Activated naive CD8-positive, alpha-beta T cell treated with anti-CD3 and anti-CD28 coated beads for 36 hours (primary cell): ENCODE data around the gene LETM1. TPM values are rescaled to one million over a fixed set of nuclear protein-coding genes. Genes with fewer than 3 reads are reported as not detected.

ENCODE experiments used
- DNase-seq: peaks from one replicate; pipeline ENCODE4 v3.0.0; 2021
- H3K27ac Mint-ChIP-seq: one replicate; pipeline ENCODE4 v1.8.0; 2022; ENCODE audit warnings: mild to moderate bottlenecking, moderate library complexity, mixed read lengths
- H3K27me3 Mint-ChIP-seq: one replicate; pipeline ENCODE4 v1.8.0; 2022; ENCODE audit warnings: mild to moderate bottlenecking, mixed read lengths
- H3K36me3 Mint-ChIP-seq: one replicate; pipeline ENCODE4 v1.8.0; 2021; ENCODE audit warnings: mild to moderate bottlenecking, mixed read lengths
- H3K4me1 Mint-ChIP-seq: one replicate; pipeline ENCODE4 v1.8.0; 2021; ENCODE audit warnings: mixed read lengths
- H3K4me3 Mint-ChIP-seq: one replicate; pipeline ENCODE4 v1.8.0; 2022; ENCODE audit warnings: mild to moderate bottlenecking, moderate library complexity, mixed read lengths
- H3K9me3 Mint-ChIP-seq: one replicate; pipeline ENCODE4 v1.8.0; 2022; ENCODE audit warnings: mixed read lengths
- total RNA-seq, 2 experiments: library from RNA; stranded (reverse); gene quantifications; one replicate each; pipeline ENCODE4 v1.2.3, GENCODE V29; 2021

The LETM1 gene
- total RNA-seq, 2 experiments from 2014 or later, result 76.6 to 77.3 TPM

DNA sequence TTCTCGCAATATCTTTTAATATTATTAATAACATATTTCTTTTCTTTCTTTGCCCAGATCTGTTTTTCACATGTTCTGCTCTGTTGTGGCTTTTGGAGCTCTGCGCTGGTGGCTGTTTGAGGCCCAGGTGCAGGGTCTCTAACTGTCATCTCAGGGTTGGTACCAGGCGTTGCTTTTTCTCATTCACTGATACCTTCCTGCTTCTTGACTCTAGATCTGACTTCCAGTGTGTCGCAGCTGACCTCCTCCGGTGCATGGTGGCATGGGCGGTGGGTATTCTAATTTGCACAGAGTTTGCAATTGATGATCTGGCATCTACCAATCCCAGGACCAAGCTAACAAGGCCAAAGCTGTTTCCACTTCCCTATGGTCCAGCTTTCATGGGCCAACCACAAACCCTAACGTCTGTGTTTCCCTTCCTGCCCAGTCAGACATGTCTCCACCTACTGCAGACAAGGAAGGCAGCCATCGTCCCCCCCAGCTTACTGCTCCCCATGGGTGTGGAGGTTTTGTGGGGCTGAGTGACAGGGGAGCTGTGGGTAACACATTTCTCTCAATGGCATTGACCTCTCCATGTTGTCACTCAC lies 25.2 kb downstream of the LETM1 start:
- DNase-seq, result no peak
- peaks cover 22% of the 10 kb centered on the region for H3K36me3 Mint-ChIP-seq
- no peaks in the 10 kb centered on the region for H3K27me3 Mint-ChIP-seq
- no peaks in the 10 kb centered on the region for H3K9me3 Mint-ChIP-seq
- no peak overlapping the region for H3K27ac Mint-ChIP-seq
- H3K4me3 Mint-ChIP-seq, result no peak overlapping the region
- H3K4me1 Mint-ChIP-seq, result peaks cover 9% of the 10 kb centered on the region

DNA sequence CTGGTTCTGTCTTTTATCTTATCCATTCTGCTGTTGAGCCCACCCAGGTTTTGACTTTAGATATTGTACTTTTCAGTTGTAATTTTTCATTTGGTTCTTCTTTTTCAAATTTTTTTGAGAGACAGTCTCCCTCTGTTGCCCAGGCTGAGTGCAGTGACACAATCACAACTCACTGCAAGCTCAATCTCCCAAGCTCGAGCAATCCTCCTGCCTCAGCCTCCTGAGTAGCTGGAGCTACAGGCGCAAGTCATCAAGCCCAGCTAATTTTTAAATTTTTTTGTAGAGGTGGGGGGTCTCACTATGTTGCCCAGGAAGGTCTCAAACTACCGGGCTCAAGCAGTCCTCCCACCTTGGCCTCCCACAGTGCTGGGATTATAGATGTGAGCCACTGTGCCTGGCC lies 25.7 kb downstream of the LETM1 start:
- Mint-ChIP-seq H3K27ac (no peak overlapping the region), H3K9me3 (no peaks in the 10 kb centered on the region), H3K4me3 (no peak overlapping the region), H3K36me3 (peaks cover 22% of the 10 kb centered on the region), H3K4me1 (peaks cover 9% of the 10 kb centered on the region), H3K27me3 (no peaks in the 10 kb centered on the region)
- no peak for DNase-seq

DNA sequence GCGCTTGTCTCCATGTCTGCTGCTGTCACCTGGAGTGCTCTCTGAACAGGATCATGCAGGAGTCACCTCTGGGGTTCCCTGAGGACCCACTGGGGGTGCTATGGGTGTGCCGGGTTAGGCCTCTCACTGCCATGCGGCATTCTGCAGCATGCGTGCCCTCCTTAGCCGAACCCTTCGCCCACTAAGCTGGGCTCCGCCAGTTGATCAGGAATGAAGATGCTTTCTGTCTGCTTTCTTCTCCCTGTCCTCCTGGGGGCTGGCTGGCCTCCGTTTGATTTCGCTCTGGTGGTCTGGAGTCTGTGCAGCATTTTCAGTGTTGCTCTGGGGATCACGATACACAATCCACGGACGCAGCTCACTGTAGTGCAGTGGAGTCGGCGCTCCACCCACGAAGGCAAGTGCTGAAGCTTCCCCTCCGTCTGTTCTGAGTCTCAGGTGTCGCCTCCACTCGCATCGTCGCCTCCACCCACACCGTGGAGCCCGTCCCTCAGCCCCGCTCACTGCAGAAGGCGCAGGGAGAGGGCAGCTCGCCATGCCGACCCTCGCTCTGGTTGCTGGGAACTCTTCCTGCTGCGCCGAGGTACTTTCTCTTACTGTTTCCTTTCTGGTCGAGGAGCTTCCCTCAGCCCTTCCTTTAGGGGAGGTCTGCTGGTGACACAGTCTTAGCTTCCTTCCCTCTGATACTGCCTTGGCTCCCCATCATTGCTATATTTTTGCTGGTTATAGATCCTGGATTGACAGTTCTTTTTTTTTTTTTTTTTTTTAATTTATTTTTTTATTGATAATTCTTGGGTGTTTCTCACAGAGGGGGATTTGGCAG lies 29.2 kb downstream of the LETM1 start:
- no peak for DNase-seq
- no peak overlapping the region for H3K27ac Mint-ChIP-seq
- peaks cover 24% of the 10 kb centered on the region for H3K36me3 Mint-ChIP-seq
- no peak overlapping the region for H3K4me3 Mint-ChIP-seq
- no peaks in the 10 kb centered on the region for H3K4me1 Mint-ChIP-seq
- no peaks in the 10 kb centered on the region for H3K27me3 Mint-ChIP-seq
- no peaks in the 10 kb centered on the region for H3K9me3 Mint-ChIP-seq

DNA sequence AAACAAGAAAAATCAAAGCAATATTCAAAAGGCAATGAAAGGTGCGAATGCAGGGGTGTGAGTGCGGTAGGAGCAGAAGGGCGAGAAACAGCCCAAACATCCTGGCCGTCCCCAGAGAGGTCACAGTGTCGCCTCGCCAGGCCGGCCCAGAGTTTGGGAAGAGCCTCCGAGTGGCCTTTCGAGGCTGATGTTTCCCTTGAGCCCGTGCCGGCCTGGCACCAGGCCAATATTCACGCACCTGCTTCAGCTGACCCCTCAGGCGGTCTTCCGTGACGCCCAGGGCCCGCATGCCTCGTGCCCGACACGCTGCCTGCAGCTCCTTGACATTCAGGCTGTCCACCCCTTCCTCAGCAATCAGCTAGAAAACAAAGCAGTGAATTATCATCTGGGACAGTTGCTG lies 30.6 kb downstream of the LETM1 start:
- peaks cover 24% of the 10 kb centered on the region for H3K36me3 Mint-ChIP-seq
- H3K27me3 Mint-ChIP-seq, result no peaks in the 10 kb centered on the region
- H3K27ac Mint-ChIP-seq, result no peak overlapping the region
- no peak overlapping the region for H3K4me3 Mint-ChIP-seq
- DNase-seq, result no peak
- no peaks in the 10 kb centered on the region for H3K4me1 Mint-ChIP-seq
- H3K9me3 Mint-ChIP-seq, result no peaks in the 10 kb centered on the region

DNA sequence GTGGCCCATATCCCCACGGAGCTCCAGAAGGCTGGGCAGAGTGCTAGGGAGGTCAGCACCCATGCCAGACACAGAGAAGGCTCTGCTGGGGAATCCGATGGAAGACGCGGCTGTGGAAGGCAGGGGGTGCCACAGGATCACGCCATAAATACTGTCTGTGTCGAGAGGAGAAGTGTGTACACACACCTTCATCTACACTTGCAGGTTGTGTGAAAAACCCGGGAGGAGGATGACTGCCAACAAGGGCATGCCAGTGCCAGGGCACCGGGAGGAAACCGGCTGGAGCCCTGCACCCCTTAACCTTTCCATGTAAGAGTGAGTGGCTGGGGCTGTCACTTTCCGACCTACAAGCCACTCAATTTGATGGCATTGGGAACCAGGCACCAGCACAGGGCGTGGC lies 31.2 kb downstream of the LETM1 start:
- Mint-ChIP-seq H3K27me3 (no peaks in the 10 kb centered on the region), H3K4me3 (no peak overlapping the region), H3K36me3 (peaks cover 20% of the 10 kb centered on the region), H3K4me1 (no peaks in the 10 kb centered on the region), H3K27ac (no peak overlapping the region), H3K9me3 (no peaks in the 10 kb centered on the region)
- no peak for DNase-seq

DNA sequence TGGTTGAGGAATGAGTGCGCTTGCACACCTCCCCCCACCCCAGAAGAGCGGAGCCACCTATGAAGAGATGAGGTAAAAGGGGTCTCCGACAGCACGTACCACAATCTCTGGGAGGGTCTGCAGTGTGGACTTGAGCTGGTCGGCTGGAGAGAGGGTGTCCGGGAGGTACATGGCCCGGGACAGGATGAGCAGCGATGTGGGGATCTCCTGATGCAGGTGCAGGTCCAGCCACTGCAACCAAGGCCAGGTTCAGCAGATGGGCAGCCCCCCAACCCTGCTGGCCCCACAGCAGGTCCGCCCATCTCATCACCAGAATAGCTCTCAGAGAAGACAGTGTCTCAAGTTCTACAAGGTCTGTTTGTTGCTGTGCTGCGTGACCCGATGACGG lies 32.4 kb downstream of the LETM1 start:
- DNase-seq, result no peak
- peaks cover 18% of the 10 kb centered on the region for H3K36me3 Mint-ChIP-seq
- no peak overlapping the region for H3K27ac Mint-ChIP-seq

DNA sequence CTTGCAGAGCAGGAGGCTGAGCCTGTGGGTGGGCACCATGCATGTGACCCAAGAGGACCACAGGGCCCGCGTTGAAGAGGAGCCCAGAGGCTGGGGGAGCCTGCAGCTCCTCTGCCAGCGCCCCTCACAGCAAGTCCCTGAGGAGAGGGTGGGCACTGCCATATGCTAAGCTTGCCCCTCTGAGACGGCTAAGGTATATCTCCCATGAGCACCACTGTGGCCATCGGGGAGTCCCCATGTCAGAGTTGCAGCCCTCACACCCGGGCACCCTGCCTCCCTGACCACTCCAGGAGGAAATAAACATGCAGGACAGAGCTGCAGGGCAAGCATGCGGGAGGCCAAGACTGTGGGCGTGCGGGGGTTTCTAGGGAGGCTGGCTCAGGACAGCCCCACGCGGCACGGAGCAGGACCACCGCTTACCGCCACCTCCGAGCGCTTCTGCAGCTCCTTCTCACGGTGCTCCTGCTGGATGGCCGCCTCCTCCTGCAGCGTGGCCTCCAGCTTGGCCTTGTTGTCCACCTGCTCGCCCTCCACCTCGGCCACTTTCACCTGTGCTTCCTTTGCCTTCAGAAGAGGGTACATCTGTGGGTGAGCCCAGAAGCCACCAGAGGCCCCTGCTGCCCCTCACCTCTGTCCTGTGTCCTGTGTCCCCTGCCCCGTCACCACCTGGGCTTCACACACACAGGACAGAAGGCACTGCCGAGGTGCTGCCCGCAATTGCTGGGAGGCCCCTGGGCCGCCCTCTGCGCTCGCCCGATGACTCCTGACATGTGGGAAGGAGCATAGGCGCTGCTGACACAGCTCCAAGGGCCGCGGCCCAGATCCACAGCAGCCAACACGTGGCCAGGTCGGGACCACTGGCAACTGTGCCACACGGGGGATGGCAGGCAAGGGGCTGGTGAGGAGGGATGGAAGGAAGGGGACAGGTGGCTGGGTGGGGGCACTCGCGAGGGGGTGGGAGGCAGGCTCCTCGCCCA lies 33.1 kb downstream of the LETM1 start:
- Mint-ChIP-seq H3K36me3 (peaks cover 23% of the 10 kb centered on the region), H3K9me3 (no peaks in the 10 kb centered on the region), H3K4me3 (no peak overlapping the region), H3K27me3 (no peaks in the 10 kb centered on the region), H3K27ac (no peak overlapping the region), H3K4me1 (no peaks in the 10 kb centered on the region)
- DNase-seq, result no peak

More for the DNA sequence above, 32.4 kb downstream of the LETM1 start:
- H3K9me3 Mint-ChIP-seq, result no peaks in the 10 kb centered on the region
- H3K4me1 Mint-ChIP-seq, result no peaks in the 10 kb centered on the region
- H3K27me3 Mint-ChIP-seq, result no peaks in the 10 kb centered on the region
- H3K4me3 Mint-ChIP-seq, result no peak overlapping the region

DNA sequence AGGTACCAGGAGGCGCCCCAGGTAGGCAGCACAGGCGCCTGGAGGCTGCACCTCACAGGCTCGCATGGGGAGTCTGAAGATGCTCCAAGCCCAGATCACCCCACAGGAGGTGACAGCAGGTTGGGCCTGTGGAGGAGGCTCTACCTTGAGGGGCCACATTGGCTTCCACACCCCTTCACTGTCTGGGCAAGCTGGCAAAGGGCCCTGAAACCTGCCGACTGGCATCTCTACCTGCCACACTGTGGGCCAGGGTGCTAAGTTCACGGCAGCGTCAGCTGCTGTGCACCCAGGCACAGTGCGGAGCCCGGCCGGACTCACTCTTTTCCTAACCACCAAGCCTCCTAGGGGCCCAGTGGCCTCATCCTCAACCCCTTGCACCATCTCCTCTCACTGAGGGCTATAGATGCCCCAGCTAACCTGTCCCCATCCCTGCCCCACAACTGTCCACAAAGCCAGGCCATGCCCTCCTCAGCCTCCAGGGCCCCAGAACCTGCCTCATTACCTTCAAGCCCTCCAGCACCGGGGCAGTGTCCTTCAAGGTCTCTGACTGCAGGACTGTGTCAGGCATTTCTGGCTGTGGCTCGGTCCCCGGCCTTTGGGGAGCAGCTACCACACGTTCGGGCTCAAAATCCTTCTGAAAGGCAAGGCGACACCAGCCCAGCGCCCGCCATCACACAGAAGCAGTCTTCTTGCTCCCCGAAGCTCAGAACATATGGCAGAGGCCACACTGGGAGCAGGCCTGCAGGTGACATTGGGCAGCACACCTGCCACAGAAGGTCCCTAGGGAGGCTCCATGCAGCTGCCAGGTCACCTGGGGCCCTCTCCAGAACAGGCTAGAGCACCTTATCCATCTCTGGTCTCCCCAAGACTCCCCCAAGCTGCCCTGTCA lies 34.0 kb downstream of the LETM1 start:
- Mint-ChIP-seq H3K27me3 (no peaks in the 10 kb centered on the region), H3K36me3 (peaks cover 23% of the 10 kb centered on the region), H3K4me3 (no peak overlapping the region), H3K9me3 (no peaks in the 10 kb centered on the region), H3K4me1 (no peaks in the 10 kb centered on the region), H3K27ac (no peak overlapping the region)
- no peak for DNase-seq

DNA sequence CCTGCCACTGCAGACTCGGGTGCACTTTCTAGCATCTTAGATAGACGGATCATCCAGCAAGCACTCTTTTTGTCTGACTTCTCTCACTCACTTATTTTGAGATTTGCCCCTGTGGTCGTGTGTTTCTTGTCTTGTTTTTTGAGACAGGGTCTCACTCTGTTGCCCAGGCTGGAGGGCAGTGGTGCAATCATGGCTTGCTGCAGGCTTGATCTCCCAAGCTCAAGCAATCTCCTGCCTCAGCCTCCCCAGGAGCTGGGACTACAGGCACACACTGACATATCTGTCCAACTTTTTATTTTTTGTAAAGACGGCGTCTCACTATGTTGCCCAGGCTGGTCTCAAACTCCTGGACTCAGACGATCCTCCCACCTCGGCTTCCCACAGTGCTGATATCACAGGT lies 36.1 kb downstream of the LETM1 start:
- no peaks in the 10 kb centered on the region for H3K27me3 Mint-ChIP-seq
- H3K36me3 Mint-ChIP-seq, result peaks cover 20% of the 10 kb centered on the region
- no peaks in the 10 kb centered on the region for H3K9me3 Mint-ChIP-seq
- H3K4me1 Mint-ChIP-seq, result no peaks in the 10 kb centered on the region
- H3K27ac Mint-ChIP-seq, result no peak overlapping the region
- H3K4me3 Mint-ChIP-seq, result no peak overlapping the region
- no peak for DNase-seq

DNA sequence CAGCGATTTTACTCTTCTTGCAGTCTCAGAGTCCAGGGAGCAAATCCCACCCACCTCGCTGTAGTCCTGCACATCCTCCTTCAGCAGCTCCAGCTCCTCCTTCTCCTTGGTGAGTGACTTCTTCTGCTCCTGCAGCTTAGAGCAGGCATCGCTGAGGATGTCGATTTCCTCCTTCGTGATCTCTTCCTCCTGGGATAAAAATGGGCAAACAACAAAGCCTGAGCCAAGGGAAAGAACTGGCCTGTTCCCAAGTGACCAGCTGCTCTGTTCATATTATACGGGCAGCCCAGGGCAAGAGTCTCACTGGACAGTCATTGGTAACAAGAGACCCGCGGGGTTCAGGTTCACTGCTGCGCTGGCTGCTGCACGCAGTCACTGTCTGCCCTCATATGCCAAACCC lies 36.7 kb downstream of the LETM1 start:
- no peak overlapping the region for H3K4me3 Mint-ChIP-seq
- no peaks in the 10 kb centered on the region for H3K4me1 Mint-ChIP-seq
- no peak overlapping the region for H3K27ac Mint-ChIP-seq
- no peaks in the 10 kb centered on the region for H3K9me3 Mint-ChIP-seq
- DNase-seq, result no peak
- no peaks in the 10 kb centered on the region for H3K27me3 Mint-ChIP-seq
- H3K36me3 Mint-ChIP-seq, result peaks cover 17% of the 10 kb centered on the region

DNA sequence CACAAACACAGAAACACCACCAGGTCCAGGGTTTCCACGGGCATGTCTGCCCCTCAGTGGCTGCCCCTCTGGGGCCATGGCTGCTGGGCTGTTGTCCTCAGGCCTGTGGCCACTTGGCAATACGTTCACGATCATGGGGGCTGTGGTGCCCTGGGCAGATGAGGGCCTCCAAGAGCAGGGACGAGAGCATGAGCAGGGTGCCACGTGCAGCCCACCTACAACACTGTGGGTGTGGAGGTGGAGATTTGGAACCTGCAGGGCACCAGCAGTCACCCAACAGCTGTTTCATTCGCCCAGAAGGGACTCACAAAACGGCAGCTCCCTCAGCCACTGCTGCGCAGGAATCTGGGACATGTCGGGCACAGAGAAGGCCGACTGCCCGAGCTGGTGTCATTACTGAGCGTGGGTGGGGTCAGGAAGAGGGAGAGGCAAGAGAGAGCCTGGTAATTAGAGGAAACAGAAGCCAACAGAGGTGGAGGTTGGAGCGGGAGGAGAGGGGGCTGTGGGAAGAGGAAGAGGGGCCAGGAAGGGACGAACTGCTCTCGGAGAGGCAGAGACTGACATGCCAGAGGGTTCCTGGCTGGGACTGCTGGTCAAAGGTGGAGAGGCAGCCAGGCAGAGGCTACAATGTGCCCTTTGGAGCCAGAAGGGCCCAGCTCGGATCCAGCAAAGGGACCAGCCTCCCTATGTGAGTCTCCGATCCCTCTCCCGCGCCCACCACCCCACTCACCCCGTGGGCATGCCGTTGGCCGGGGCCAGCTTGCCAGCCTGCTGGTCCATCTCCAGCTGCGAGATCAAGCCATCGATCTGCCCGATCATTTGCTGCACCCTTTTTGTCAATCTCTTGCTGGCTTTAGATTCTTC lies 39.7 kb downstream of the LETM1 start:
- peaks cover 9% of the 10 kb centered on the region for H3K36me3 Mint-ChIP-seq
- H3K27me3 Mint-ChIP-seq, result no peaks in the 10 kb centered on the region
- no peak overlapping the region for H3K27ac Mint-ChIP-seq

DNA sequence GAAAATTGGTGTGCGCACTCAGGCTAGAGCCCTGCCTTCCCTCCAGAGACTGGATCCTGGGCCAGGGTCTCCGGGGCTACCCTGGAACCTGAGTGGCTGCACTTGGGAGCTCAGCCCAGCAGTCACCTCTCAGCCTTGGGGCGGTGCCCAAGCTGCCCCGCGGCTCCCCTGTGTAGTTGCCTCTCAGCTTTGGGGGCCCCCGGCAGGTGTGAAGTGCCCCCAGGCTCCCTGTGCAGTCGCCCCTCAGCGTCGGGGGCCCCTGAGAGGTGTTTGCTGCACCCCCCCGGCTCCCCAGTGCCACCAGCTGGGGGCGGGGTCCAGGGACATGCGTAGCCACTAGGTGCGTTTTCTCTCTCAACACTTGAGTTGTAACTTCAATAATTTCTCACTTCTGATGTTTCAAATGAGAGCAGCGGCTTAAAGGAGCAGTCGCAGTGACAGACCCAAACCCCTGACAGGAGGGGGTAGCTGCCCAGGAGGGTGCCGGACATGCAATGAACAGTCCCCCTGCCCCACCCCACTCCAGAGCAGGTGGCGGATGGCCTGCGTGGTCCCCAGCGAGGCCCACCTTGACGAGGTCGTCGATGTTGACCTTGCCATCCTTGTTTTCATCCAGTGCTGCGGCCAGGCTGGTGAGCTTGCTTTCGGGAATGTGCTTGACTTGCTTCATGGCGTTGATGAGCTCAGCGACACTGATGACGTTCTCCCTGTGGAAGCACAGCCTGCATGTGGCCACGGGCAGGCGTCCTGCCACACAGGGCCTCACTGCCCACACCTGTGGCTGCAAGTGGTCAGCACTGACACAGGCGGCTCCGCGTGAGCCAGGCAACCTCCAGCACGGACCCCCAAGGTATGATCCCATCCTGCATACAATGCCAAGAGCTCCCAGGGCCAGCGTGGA lies 40.6 kb downstream of the LETM1 start:
- H3K4me3 Mint-ChIP-seq, result no peak overlapping the region
- H3K27me3 Mint-ChIP-seq, result no peaks in the 10 kb centered on the region
- DNase-seq, result no peak
- H3K4me1 Mint-ChIP-seq, result no peaks in the 10 kb centered on the region
- H3K9me3 Mint-ChIP-seq, result no peaks in the 10 kb centered on the region
- peaks cover 9% of the 10 kb centered on the region for H3K36me3 Mint-ChIP-seq
- H3K27ac Mint-ChIP-seq, result no peak overlapping the region

More for the DNA sequence above, 39.7 kb downstream of the LETM1 start:
- H3K4me3 Mint-ChIP-seq, result no peak overlapping the region
- no peaks in the 10 kb centered on the region for H3K9me3 Mint-ChIP-seq
- no peaks in the 10 kb centered on the region for H3K4me1 Mint-ChIP-seq
- no peak for DNase-seq

DNA sequence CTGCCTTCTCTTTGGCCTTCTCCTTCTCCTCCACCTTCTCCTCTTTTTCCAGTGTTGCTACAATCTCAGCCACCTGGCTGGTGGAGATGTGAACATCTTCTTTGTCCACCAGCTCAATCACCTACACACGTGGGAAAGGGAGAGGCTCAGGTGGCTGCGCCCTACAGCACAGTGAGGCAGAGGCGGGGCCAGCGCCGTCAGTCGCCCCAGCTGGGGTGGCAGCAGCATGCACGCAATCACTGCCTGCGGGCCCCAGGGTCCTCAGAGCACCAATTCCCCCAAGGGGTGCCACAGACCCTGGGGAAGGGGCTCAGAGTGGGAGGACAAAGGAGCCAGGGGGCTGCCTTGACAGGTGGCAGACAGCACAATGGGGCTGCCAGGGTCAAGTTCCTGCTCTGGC lies 41.5 kb downstream of the LETM1 start:
- no peaks in the 10 kb centered on the region for H3K4me1 Mint-ChIP-seq
- no peak for DNase-seq
- H3K27me3 Mint-ChIP-seq, result no peaks in the 10 kb centered on the region
- no peaks in the 10 kb centered on the region for H3K9me3 Mint-ChIP-seq
- H3K36me3 Mint-ChIP-seq, result peaks cover 9% of the 10 kb centered on the region
- H3K27ac Mint-ChIP-seq, result no peak overlapping the region
- no peak overlapping the region for H3K4me3 Mint-ChIP-seq
